Amygdala (tissue), 56 donors: ENCODE data around the gene FOXS1.
A peak's percentile ranks its signal among the peaks of the same experiment; 100 is the strongest.
"Not testable (repeated sequence)": the region's sequence is repeated elsewhere in the genome, so short reads cannot be mapped to it uniquely, and the experiment has no call there.

ENCODE experiments used
- DNase-seq, 56 donors: peaks; one replicate each; lab custom pipeline; 2025; lab: John Stamatoyannopoulos, UW

FOXS1 gene

GRCh38 chr20:31840906-31841816 is 4.2 kb downstream of the FOXS1 start:
- DNase-seq = no peak

GRCh38 chr20:31839782-31840487 is 5.5 kb downstream of the FOXS1 start:
- DNase-seq = no peak

- no peak for DNase-seq
These were observed 6.6 kb downstream of the FOXS1 start for GRCh38 chr20:31838646-31839292.

- DNase-seq = no peak
These were observed 7.5 kb downstream of the FOXS1 start for GRCh38 chr20:31837896-31838397.

- DNase-seq = no peak
These were observed 8.4 kb downstream of the FOXS1 start for GRCh38 chr20:31836853-31837608.

GRCh38 chr20:31835977-31836852 is 9.2 kb downstream of the FOXS1 start:
- DNase-seq = peak in 40 of 56 donors; percentile 6 to 72 (median 44)

- DNase-seq = no peak
These were observed 9.8 kb downstream of the FOXS1 start for GRCh38 chr20:31835554-31835953.

GRCh38 chr20:31833931-31834521 is 11.4 kb downstream of the FOXS1 start:
- DNase-seq = no peak

GRCh38 chr20:31833130-31833930 is 12.1 kb downstream of the FOXS1 start:
- DNase-seq = peak in 11 of 56 donors; percentile 1 to 50 (median 12)

- DNase-seq = no peak
These were observed 13.6 kb downstream of the FOXS1 start for GRCh38 chr20:31831771-31832306.

- DNase-seq = no peak
These were observed 14.2 kb downstream of the FOXS1 start for GRCh38 chr20:31831211-31831610.

GRCh38 chr20:31830406-31830981 is 14.9 kb downstream of the FOXS1 start:
- DNase-seq = no peak

GRCh38 chr20:31829731-31830130 is 15.7 kb downstream of the FOXS1 start:
- DNase-seq = no peak

GRCh38 chr20:31828016-31828415 is 17.4 kb downstream of the FOXS1 start:
- not testable (repeated sequence) for DNase-seq

- DNase-seq = no peak
These were observed 18.3 kb downstream of the FOXS1 start for GRCh38 chr20:31827059-31827458.

GRCh38 chr20:31826074-31826473 is 19.3 kb downstream of the FOXS1 start:
- no peak for DNase-seq
